SK-N-MC (cell line): Measurements from ENCODE around the gene INSYN1.

Experiments
- DNase-seq: peaks from one replicate; pipeline ENCODE4 v3.0.0-alpha.2; 2011; ENCODE audit warnings: low read depth, low spot score
- H3K27ac ChIP-seq: fragments of 200-600 bp; sonication (generic); 2 replicates; pipeline ENCODE4 v1.5.1; 2016; ENCODE audit warnings: mixed run types
- H3K36me3 ChIP-seq: fragments of 200-600 bp; sonication (generic); 2 replicates; pipeline ENCODE4 v1.6.1; 2017; ENCODE audit warnings: antibody characterized with exemption, low read length, mixed read lengths; ENCODE audit not compliant: insufficient read depth
- H3K4me3 ChIP-seq: fragments of 200-600 bp; sonication (generic); 2 replicates; pipeline ENCODE4 v1.5.1; 2016
- H3K9ac ChIP-seq: fragments of 200-600 bp; sonication (generic); 2 replicates; pipeline ENCODE4 v1.8.0; 2017; ENCODE audit warnings: mixed run types, mixed read lengths; ENCODE audit not compliant: insufficient read length
- H3K9me3 ChIP-seq: fragments of 200-600 bp; sonication (generic); 2 replicates; pipeline ENCODE4 v1.6.1; 2017; ENCODE audit warnings: low read depth, mild to moderate bottlenecking, antibody characterized with exemption, low read length, moderate library complexity, mixed read lengths
- EZH2 ChIP-seq: fragments of 200-600 bp; sonication (generic); IDR thresholded peaks from one replicate; pipeline ENCODE4 v1.6.1; 2017; ENCODE audit warnings: antibody characterized with exemption
- FOXP2 ChIP-seq: optimal IDR thresholded peaks from 2 replicates; pipeline ENCODE3; 2011; ENCODE audit warnings: mild to moderate bottlenecking, moderate library complexity; ENCODE audit not compliant: insufficient read depth; ENCODE audit errors: extremely low read length, control extremely low read depth
- POLR2AphosphoS5 ChIP-seq: IDR thresholded peaks from 2 replicates; pipeline ENCODE4 v1.6.1; 2012; ENCODE audit warnings: mild to moderate bottlenecking, low read depth, low read length, borderline replicate concordance

INSYN1 gene

GRCh38 chr15:73779974-73780373 is 26.8 kb upstream of the INSYN1 start:
- TF ChIP-seq POLR2AphosphoS5 (no peak), FOXP2 (no peak), EZH2 (no peak)
- no peaks in the 10 kb centered on the region for H3K36me3 ChIP-seq
- no peak overlapping the region for H3K4me3 ChIP-seq
- no peak overlapping the region for H3K27ac ChIP-seq
- DNase-seq: no peak
- H3K9ac ChIP-seq: no peak overlapping the region
- H3K9me3 ChIP-seq: no peaks in the 10 kb centered on the region

GRCh38 chr15:73777741-73778140 is 24.6 kb upstream of the INSYN1 start:
- no peak for TF ChIP-seq POLR2AphosphoS5
- TF ChIP-seq EZH2: no peak
- no peak for TF ChIP-seq FOXP2
- no peak overlapping the region for H3K27ac ChIP-seq
- no peaks in the 10 kb centered on the region for H3K9me3 ChIP-seq
- H3K4me3 ChIP-seq: no peak overlapping the region
- no peak for DNase-seq
- no peak overlapping the region for H3K9ac ChIP-seq
- H3K36me3 ChIP-seq: no peaks in the 10 kb centered on the region

GRCh38 chr15:73773428-73773827 is 20.3 kb upstream of the INSYN1 start:
- Histone ChIP-seq H3K4me3 (no peak overlapping the region), H3K27ac (no peak overlapping the region), H3K9ac (no peak overlapping the region), H3K9me3 (no peaks in the 10 kb centered on the region), H3K36me3 (no peaks in the 10 kb centered on the region)
- TF ChIP-seq POLR2AphosphoS5 (no peak), EZH2 (no peak), FOXP2 (no peak)
- no peak for DNase-seq

- Histone ChIP-seq H3K9me3 (no peaks in the 10 kb centered on the region), H3K4me3 (no peak overlapping the region), H3K9ac (no peak overlapping the region), H3K36me3 (no peaks in the 10 kb centered on the region), H3K27ac (no peak overlapping the region)
- TF ChIP-seq POLR2AphosphoS5: no peak
- TF ChIP-seq EZH2: no peak
- TF ChIP-seq FOXP2: no peak
- no peak for DNase-seq
Measured at GRCh38 chr15:73771385-73772045, 18.4 kb upstream of the INSYN1 start.

GRCh38 chr15:73770050-73770449 is 16.9 kb upstream of the INSYN1 start:
- Histone ChIP-seq H3K9ac (no peak overlapping the region), H3K36me3 (no peaks in the 10 kb centered on the region), H3K4me3 (no peak overlapping the region), H3K27ac (no peak overlapping the region), H3K9me3 (no peaks in the 10 kb centered on the region; the same call in 1 of the 2 replicates)
- DNase-seq: no peak
- no peak for TF ChIP-seq POLR2AphosphoS5
- TF ChIP-seq EZH2: no peak
- TF ChIP-seq FOXP2: no peak

- no peak overlapping the region for H3K27ac ChIP-seq
- TF ChIP-seq EZH2: no peak
- H3K9ac ChIP-seq: no peak overlapping the region
- no peak overlapping the region for H3K4me3 ChIP-seq
- no peak for DNase-seq
- H3K36me3 ChIP-seq: no peaks in the 10 kb centered on the region
- no peaks in the 10 kb centered on the region; the same call in 1 of the 2 replicates for H3K9me3 ChIP-seq
Measured at GRCh38 chr15:73767806-73768501, 14.8 kb upstream of the INSYN1 start.

GRCh38 chr15:73766598-73766997 is 13.4 kb upstream of the INSYN1 start:
- Histone ChIP-seq H3K9ac (no peak overlapping the region), H3K4me3 (no peak overlapping the region), H3K9me3 (no peaks in the 10 kb centered on the region; the same call in 1 of the 2 replicates), H3K36me3 (no peaks in the 10 kb centered on the region), H3K27ac (no peak overlapping the region)
- DNase-seq: no peak
- TF ChIP-seq FOXP2 (no peak), EZH2 (no peak), POLR2AphosphoS5 (no peak)

- DNase-seq: no peak
- H3K36me3 ChIP-seq: no peaks in the 10 kb centered on the region
- no peak for TF ChIP-seq POLR2AphosphoS5
- no peak for TF ChIP-seq FOXP2
- TF ChIP-seq EZH2: no peak
- H3K9me3 ChIP-seq: no peaks in the 10 kb centered on the region; the same call in 1 of the 2 replicates
- H3K27ac ChIP-seq: no peak overlapping the region
- no peak overlapping the region for H3K4me3 ChIP-seq
- H3K9ac ChIP-seq: no peak overlapping the region
Measured at GRCh38 chr15:73765778-73766177, 12.6 kb upstream of the INSYN1 start.

GRCh38 chr15:73763931-73764330 is 10.8 kb upstream of the INSYN1 start:
- no peak overlapping the region for H3K4me3 ChIP-seq
- no peak for TF ChIP-seq POLR2AphosphoS5
- TF ChIP-seq EZH2: no peak
- TF ChIP-seq FOXP2: no peak
- H3K27ac ChIP-seq: no peak overlapping the region
- H3K9ac ChIP-seq: no peak overlapping the region
- no peak for DNase-seq
- no peaks in the 10 kb centered on the region; the same call in 1 of the 2 replicates for H3K9me3 ChIP-seq
- H3K36me3 ChIP-seq: no peaks in the 10 kb centered on the region
